Dedifferentiated amniotic fluid mesenchymal stem cell (primary cell): ENCODE measurements around the gene VAT1.
A peak's percentile ranks its signal among the peaks of the same experiment; 100 is the strongest.
"Not testable (repeated sequence)": the region's sequence is repeated elsewhere in the genome, so short reads cannot be mapped to it uniquely, and the experiment has no call there.

ENCODE experiments used
- DNase-seq: peaks from one replicate; pipeline ENCODE4 v3.0.0-alpha.2; 2016; ENCODE audit errors: extremely low spot score

Gene VAT1

GRCh38 chr17:43006639-43007551 is 15.3 kb downstream of the VAT1 start, which contains the start of gene IFI35:
TSS of gene IFI35 (plus strand) at chr17:43006784. CDS start at chr17:43006948, 164 bp downstream.
- DNase-seq: peak; percentile 61

- no peak for DNase-seq
Observed at GRCh38 chr17:43003542-43004172, 18.5 kb downstream of the VAT1 start.

- DNase-seq: not testable (repeated sequence)
Observed at GRCh38 chr17:43000894-43001293, 21.3 kb downstream of the VAT1 start.

GRCh38 chr17:42999003-42999525 is 23.1 kb downstream of the VAT1 start:
- DNase-seq: no peak

- DNase-seq: peak; percentile 100
Observed at GRCh38 chr17:42997984-42998938, 23.9 kb downstream of the VAT1 start, which contains the start of gene RPL27. TSS of gene RPL27 (plus strand) at chr17:42998419. CDS start at chr17:42998751, 332 bp downstream.

- no peak for DNase-seq
Observed at GRCh38 chr17:42997390-42997983, 24.7 kb downstream of the VAT1 start.

- DNase-seq: not testable (repeated sequence)
Observed at GRCh38 chr17:42993913-42994312, 28.3 kb downstream of the VAT1 start.

- no peak for DNase-seq
Observed at GRCh38 chr17:42992872-42993271, 29.3 kb downstream of the VAT1 start.

- no peak for DNase-seq
Observed at GRCh38 chr17:42991471-42991870, 30.7 kb downstream of the VAT1 start.

- DNase-seq: no peak
Observed at GRCh38 chr17:42989726-42990652, 32.2 kb downstream of the VAT1 start.

- no peak for DNase-seq
Observed at GRCh38 chr17:42989141-42989540, 33.0 kb downstream of the VAT1 start.

- no peak for DNase-seq
Observed at GRCh38 chr17:42985225-42985624, 37.0 kb downstream of the VAT1 start.

- no peak for DNase-seq
Observed at GRCh38 chr17:42982266-42982665, 39.9 kb downstream of the VAT1 start.

GRCh38 chr17:42980766-42981397 is 41.3 kb downstream of the VAT1 start:
- peak; percentile 55 for DNase-seq

GRCh38 chr17:42980274-42980765 is 41.9 kb downstream of the VAT1 start, which contains the start of gene RUNDC1:
TSS of gene RUNDC1 (plus strand) at chr17:42980565. CDS start at chr17:42980577, 12 bp downstream.
- DNase-seq: peak; percentile 80

GRCh38 chr17:42979511-42980273 is 42.5 kb downstream of the VAT1 start, which contains the start of gene PTGES3L:
TSS of gene PTGES3L (minus strand) at chr17:42980080. CDS start at chr17:42980053, 27 bp downstream.
- DNase-seq: no peak

- not testable (repeated sequence) for DNase-seq
Observed at GRCh38 chr17:42975701-42976100, 46.5 kb downstream of the VAT1 start.

- no peak for DNase-seq
Observed at GRCh38 chr17:42975265-42975664, 46.9 kb downstream of the VAT1 start.
